KMS-11 (cell line): ENCODE measurements around the gene ABCB9.
"Not testable (repeated sequence)": the region's sequence is repeated elsewhere in the genome, so short reads cannot be mapped to it uniquely, and the experiment has no call there.

Experiments
- H2AFZ ChIP-seq: fragments of 200-600 bp; sonication (generic); 2 replicates; pipeline ENCODE4 v1.6.1; 2016; ENCODE audit warnings: antibody characterized with exemption, mixed run types, low read depth
- H3K27ac ChIP-seq: fragments of 200-600 bp; sonication (generic); 2 replicates; pipeline ENCODE4 v1.6.1; 2016; ENCODE audit warnings: mild to moderate bottlenecking, mixed run types
- H3K27me3 ChIP-seq: fragments of 200-600 bp; sonication (generic); 2 replicates; pipeline ENCODE4 v1.6.1; 2017; ENCODE audit warnings: mild to moderate bottlenecking, low read depth, mixed run types, moderate library complexity; ENCODE audit not compliant: insufficient read depth
- H3K36me3 ChIP-seq: fragments of 200-600 bp; sonication (generic); 2 replicates; pipeline ENCODE4 v1.6.1; 2017; ENCODE audit warnings: mild to moderate bottlenecking, mixed run types; ENCODE audit not compliant: insufficient read depth
- H3K4me1 ChIP-seq: fragments of 200-600 bp; sonication (generic); 2 replicates; pipeline ENCODE4 v1.6.1; 2016; ENCODE audit warnings: mild to moderate bottlenecking, low read depth, mixed run types; ENCODE audit not compliant: poor library complexity, severe bottlenecking
- H3K4me2 ChIP-seq: fragments of 200-600 bp; sonication (generic); 2 replicates; pipeline ENCODE4 v1.7.0; 2016; ENCODE audit warnings: mild to moderate bottlenecking, mixed run types
- H3K4me3 ChIP-seq: fragments of 200-600 bp; sonication (generic); IDR thresholded peaks from 2 replicates; pipeline ENCODE4 v1.6.1; 2017; ENCODE audit warnings: low read depth, low read length, mixed read lengths; ENCODE audit not compliant: insufficient read depth
- H3K79me2 ChIP-seq: fragments of 200-600 bp; sonication (generic); 2 replicates; pipeline ENCODE4 v1.6.1; 2016; ENCODE audit warnings: low read depth, mixed run types; ENCODE audit not compliant: insufficient read depth
- H3K9ac ChIP-seq: fragments of 200-600 bp; sonication (generic); 2 replicates; pipeline ENCODE4 v1.6.1; 2016; ENCODE audit warnings: mild to moderate bottlenecking, mixed run types
- H4K20me1 ChIP-seq: fragments of 200-600 bp; sonication (generic); 2 replicates; pipeline ENCODE4 v1.6.1; 2016; ENCODE audit warnings: mild to moderate bottlenecking, mixed run types; ENCODE audit not compliant: insufficient read depth
- CTCF ChIP-seq: fragments of 200-600 bp; sonication (generic); conservative IDR thresholded peaks from 2 replicates; pipeline ENCODE4 v1.6.1; 2017; ENCODE audit warnings: low read depth, mild to moderate bottlenecking, antibody characterized with exemption, low read length, moderate library complexity, mixed read lengths

The ABCB9 gene

GRCh38 chr12:122908915-122909314 lies 57.3 kb downstream of the ABCB9 start:
- Histone ChIP-seq H4K20me1 (no peaks in the 10 kb centered on the region), H3K27ac (no peak overlapping the region), H3K4me2 (no peak overlapping the region), H3K79me2 (no peaks in the 10 kb centered on the region), H3K36me3 (no peaks in the 10 kb centered on the region), H3K9ac (no peak overlapping the region), H3K4me1 (no peaks in the 10 kb centered on the region), H3K4me3 (no peak overlapping the region), H3K27me3 (no peaks in the 10 kb centered on the region), H2AFZ (no peak overlapping the region)
- TF ChIP-seq CTCF, result no peak

GRCh38 chr12:122905258-122905657 lies 61.0 kb downstream of the ABCB9 start:
- H3K36me3 ChIP-seq, H3K9ac ChIP-seq, H4K20me1 ChIP-seq, H3K27ac ChIP-seq, H3K4me3 ChIP-seq, H3K27me3 ChIP-seq, H3K79me2 ChIP-seq, H3K4me2 ChIP-seq, H2AFZ ChIP-seq: not testable (repeated sequence)
- peaks cover 19% of the 10 kb centered on the region for H3K4me1 ChIP-seq

- Histone ChIP-seq H3K79me2 (no peaks in the 10 kb centered on the region), H4K20me1 (no peaks in the 10 kb centered on the region), H3K4me1 (peaks cover 35% of the 10 kb centered on the region), H3K27ac (no peak overlapping the region), H3K36me3 (no peaks in the 10 kb centered on the region), H2AFZ (no peak overlapping the region), H3K4me2 (no peak overlapping the region), H3K9ac (no peak overlapping the region), H3K4me3 (no peak overlapping the region), H3K27me3 (no peaks in the 10 kb centered on the region)
- no peak for TF ChIP-seq CTCF
Measured at GRCh38 chr12:122903693-122904034, 62.6 kb downstream of the ABCB9 start.

- Histone ChIP-seq H3K79me2 (no peaks in the 10 kb centered on the region), H3K4me2 (no peak overlapping the region), H3K4me3 (no peak overlapping the region), H3K27ac (no peak overlapping the region), H2AFZ (no peak overlapping the region), H3K36me3 (no peaks in the 10 kb centered on the region), H3K27me3 (no peaks in the 10 kb centered on the region), H3K9ac (no peak overlapping the region), H3K4me1 (peaks cover 41% of the 10 kb centered on the region), H4K20me1 (no peaks in the 10 kb centered on the region)
- TF ChIP-seq CTCF, result no peak
Measured at GRCh38 chr12:122902854-122903692, 63.2 kb downstream of the ABCB9 start.

GRCh38 chr12:122899887-122900286 lies 66.4 kb downstream of the ABCB9 start:
- Histone ChIP-seq H3K4me3 (no peak overlapping the region), H3K27ac (peak overlapping the region; percentile 89; the same call in 1 of the 2 replicates), H3K4me1 (peaks cover 55% of the 10 kb centered on the region), H3K4me2 (peak overlapping the region; percentile 27), H3K79me2 (peaks cover 16% of the 10 kb centered on the region; the same call in 1 of the 2 replicates), H4K20me1 (no peaks in the 10 kb centered on the region), H3K27me3 (no peaks in the 10 kb centered on the region), H3K9ac (no peak overlapping the region), H3K36me3 (no peaks in the 10 kb centered on the region), H2AFZ (no peak overlapping the region)
- no peak for TF ChIP-seq CTCF
